CD4-positive, alpha-beta T cell (primary cell): Measurements from ENCODE around the gene TPBGL. TPM values are rescaled to one million over a fixed set of nuclear protein-coding genes. Genes with fewer than 3 reads are reported as not detected.

Experiments
- ATAC-seq: fragments of 200-7000 bp; cut with Tn5 transposase; one replicate; pipeline ENCODE4 v1.10.0; 2022; ENCODE audit warnings: mild to moderate bottlenecking; ENCODE audit not compliant: poor library complexity
- CTCF ChIA-PET: fragments of 350-600 bp; sonication (Branson Sonifier 250); formaldehyde crosslinking; loops from one replicate; lab custom pipeline; 2021; ENCODE audit warnings: antibody characterized with exemption, inconsistent platforms; lab: Charles Lee
- POLR2A ChIA-PET: fragments of 350-600 bp; sonication (Branson Sonifier 250); formaldehyde crosslinking; loops from one replicate; lab custom pipeline; 2021; ENCODE audit warnings: antibody characterized with exemption, inconsistent platforms; lab: Charles Lee
- DNase-seq, 14 experiments: peaks; one replicate each; pipeline ENCODE4 v3.0.0-alpha.2; 2013 to 2020; ENCODE audit warnings: mixed read lengths in 2 of 14
- H3K27ac ChIP-seq, 2 donors: one replicate each; pipeline versions ENCODE4 v1.5.1 to v1.7.0; 2013; ENCODE audit warnings: low read length in 2 of 2, low read depth in 1 of 2, mild to moderate bottlenecking in 1 of 2
- H3K27me3 ChIP-seq, 2 experiments: 1 replicate in 1 of 2; 2 replicates in 1 of 2; pipeline versions ENCODE4 v1.6.1 to v1.7.0; 2013; ENCODE audit warnings: low read length in 2 of 2, control low read depth in 1 of 2, mild to moderate bottlenecking in 1 of 2, moderate library complexity in 1 of 2; ENCODE audit not compliant: insufficient read depth in 2 of 2, control insufficient read depth in 1 of 2
- H3K36me3 ChIP-seq: one replicate; pipeline ENCODE4 v1.6.1; 2013; ENCODE audit warnings: low read length, control low read depth; ENCODE audit not compliant: insufficient read depth
- H3K4me1 ChIP-seq: one replicate; pipeline ENCODE4 v1.6.1; 2013; ENCODE audit warnings: low read length, control low read depth; ENCODE audit not compliant: insufficient read depth
- H3K4me3 ChIP-seq: one replicate; pipeline ENCODE4 v1.5.1; 2013; ENCODE audit warnings: mild to moderate bottlenecking, low read length, moderate library complexity
- H3K9me3 ChIP-seq, 2 experiments: 1 replicate in 1 of 2; 2 replicates in 1 of 2; pipeline versions ENCODE4 v1.6.1 to v1.7.0; 2013; ENCODE audit warnings: low read length in 2 of 2, mild to moderate bottlenecking in 2 of 2, control low read depth in 1 of 2, moderate library complexity in 1 of 2; ENCODE audit not compliant: control insufficient read depth in 1 of 2, insufficient read depth in 1 of 2
- H3K27ac Mint-ChIP-seq: one replicate; pipeline ENCODE4 v1.8.0; 2020; ENCODE audit warnings: mixed read lengths
- H3K27me3 Mint-ChIP-seq: one replicate; pipeline ENCODE4 v1.8.0; 2021; ENCODE audit warnings: mixed read lengths
- H3K36me3 Mint-ChIP-seq: one replicate; pipeline ENCODE4 v1.8.0; 2021; ENCODE audit warnings: low read depth, mixed read lengths
- H3K4me1 Mint-ChIP-seq: one replicate; pipeline ENCODE4 v1.8.0; 2021; ENCODE audit warnings: low read depth, mixed read lengths
- H3K4me3 Mint-ChIP-seq: one replicate; pipeline ENCODE4 v1.8.0; 2020; ENCODE audit warnings: mild to moderate bottlenecking, mixed read lengths
- H3K9me3 Mint-ChIP-seq: one replicate; pipeline ENCODE4 v1.8.0; 2020; ENCODE audit warnings: mixed read lengths
- CTCF ChIP-seq: fragments of 200-600 bp; IDR thresholded peaks from one replicate; pipeline ENCODE4 v1.8.0; 2022; ENCODE audit warnings: antibody characterized with exemption, mild to moderate bottlenecking
- intact Hi-C, 2 experiments: fragments of 100-400 bp; cut with DNase I in 1 of 2; cut with micrococcal nuclease in 1 of 2; formaldehyde crosslinking; loops; one replicate each; pipeline versions ENCODE4 v1.15.1 to v1.9.0; 2023 to 2025; cut with DNase I, micrococcal nuclease
- total RNA-seq, 174 experiments: library from RNA in 2 of 174; stranded (reverse) in 2 of 174; gene quantifications; one replicate each; pipeline ENCODE4 v1.2.3 and lab custom pipeline; 2021 to 2026

TPBGL gene
- total RNA-seq, 2 experiments from 2014 or later: 0.78 to 0.80 TPM

GRCh38 chr11:75242722-75243600 is 2.4 kb downstream of the TPBGL start:
- Histone ChIP-seq H3K4me3 (no peak overlapping the region), H3K9me3 (peaks cover 0 to 3% of the 10 kb centered on the region in 2 experiments), H3K27ac (no peak overlapping the region), H3K27me3 (peaks cover 24 to 31% of the 10 kb centered on the region in 2 experiments), H3K4me1 (peaks cover 15% of the 10 kb centered on the region), H3K36me3 (no peaks in the 10 kb centered on the region)
- H3K4me3 Mint-ChIP-seq: peak overlapping the region; percentile 84
- intact Hi-C loops: no loop called here
- POLR2A ChIA-PET: interaction anchor here (1.9 to 2.5 kb wide), 4 partner anchors 19 to 187 kb away, joined by 6 to 19 read pairs (median 12); no protein-coding TSS in a partner anchor
- DNase-seq (peak in 1 of 14 experiments; percentile 27), ATAC-seq (no peak)
- H3K9me3 Mint-ChIP-seq: no peaks in the 10 kb centered on the region
- peaks cover 5% of the 10 kb centered on the region for H3K4me1 Mint-ChIP-seq
- CTCF ChIA-PET: interaction anchor here (1.1 to 3.6 kb wide), 5 partner anchors 14 to 498 kb away, joined by 4 to 60 read pairs (median 7); no protein-coding TSS in a partner anchor
- H3K36me3 Mint-ChIP-seq: no peaks in the 10 kb centered on the region
- TF ChIP-seq CTCF: no peak
- H3K27me3 Mint-ChIP-seq: peaks cover 50% of the 10 kb centered on the region
- H3K27ac Mint-ChIP-seq: peak overlapping the region; percentile 42

- no peak overlapping the region for H3K27ac Mint-ChIP-seq
Observed at GRCh38 chr11:75244052-75244814, 3.7 kb downstream of the TPBGL start.

More at GRCh38 chr11:75244052-75244814, 3.7 kb downstream of the TPBGL start:
- H3K27ac ChIP-seq: no peak overlapping the region
- Mint-ChIP-seq H3K4me3 (peak overlapping the region; percentile 42), H3K36me3 (no peaks in the 10 kb centered on the region), H3K27me3 (peaks cover 44% of the 10 kb centered on the region), H3K4me1 (peaks cover 5% of the 10 kb centered on the region), H3K9me3 (no peaks in the 10 kb centered on the region)
- ChIA-PET POLR2A (interaction anchor here (1.6 kb wide), 1 partner anchor 101 kb away, joined by 4 read pairs; no protein-coding TSS in a partner anchor), CTCF (interaction anchor here (0.7 to 1.7 kb wide), 3 partner anchors 13 to 104 kb away, joined by 3 to 6 read pairs (median 4); no protein-coding TSS in a partner anchor)
- peaks cover 0 to 3% of the 10 kb centered on the region in 2 experiments for H3K9me3 ChIP-seq
- peaks cover 22% of the 10 kb centered on the region for H3K4me1 ChIP-seq
- H3K27me3 ChIP-seq: peaks cover 23 to 28% of the 10 kb centered on the region in 2 experiments
- intact Hi-C loops: no loop called here
- TF ChIP-seq CTCF: no peak
- DNase-seq: peak in 1 of 14 experiments; percentile 25
- H3K4me3 ChIP-seq: no peak overlapping the region
- no peak for ATAC-seq
- H3K36me3 ChIP-seq: no peaks in the 10 kb centered on the region
